Thyroid gland (tissue), 4 donors: ENCODE results near the gene SOWAHA. TPM values are rescaled to one million over a fixed set of nuclear protein-coding genes. Genes with fewer than 3 reads are reported as not detected.

Source experiments
- DNase-seq, 2 donors: peaks; one replicate each; pipeline ENCODE4 v3.0.0-alpha.2; 2019
- H3K27ac ChIP-seq, 3 donors: fragments of 200-600 bp; sonication (generic); 1 replicate in 2 of 3; 2 replicates in 1 of 3; pipeline ENCODE4 v1.5.1; 2016 to 2019; ENCODE audit warnings: mild to moderate bottlenecking in 1 of 3, moderate library complexity in 1 of 3
- H3K27me3 ChIP-seq: fragments of 200-600 bp; sonication (generic); one replicate; pipeline ENCODE4 v1.5.1; 2019
- H3K36me3 ChIP-seq, 2 donors: fragments of 200-600 bp; sonication (generic); one replicate each; pipeline ENCODE4 v1.5.1; 2016 to 2019
- H3K4me1 ChIP-seq, 2 donors: fragments of 200-600 bp; sonication (generic); one replicate each; pipeline ENCODE4 v1.5.1; 2017 to 2019
- H3K4me3 ChIP-seq, 3 donors: fragments of 200-600 bp; sonication (generic); replicated peaks in 1 of 3; 1 replicate in 2 of 3; 2 replicates in 1 of 3; pipeline ENCODE4 v1.5.1; 2016; ENCODE audit warnings: mild to moderate bottlenecking in 1 of 3
- H3K9me3 ChIP-seq: fragments of 200-600 bp; sonication (generic); one replicate; pipeline ENCODE4 v1.5.1; 2017
- CTCF ChIP-seq, 6 experiments: fragments of 200-600 bp in 3 of 6; fragments of 450-650 bp in 3 of 6; sonication (generic) in 3 of 6; IDR thresholded peaks; one replicate each; pipeline ENCODE4 v1.5.1; 2016 to 2019; ENCODE audit warnings: antibody characterized with exemption in 6 of 6, mild to moderate bottlenecking in 2 of 6, inconsistent platforms in 1 of 6, moderate library complexity in 1 of 6
- POLR2A ChIP-seq, 2 donors: fragments of 450-650 bp; IDR thresholded peaks; one replicate each; pipeline ENCODE4 v1.6.1; 2017; ENCODE audit warnings: antibody characterized with exemption in 2 of 2, mild to moderate bottlenecking in 2 of 2, moderate library complexity in 1 of 2
- WGBS, 2 donors: methylation state at CpG; one replicate each; pipeline ENCODE4 v1.1.5; 2017; 5-methylcytosine and 5-hydroxymethylcytosine counted together
- intact Hi-C: fragments of 100-400 bp; cut with DNase I; formaldehyde crosslinking; loops from one replicate; pipeline ENCODE4 v1.15.1; 2023
- total RNA-seq, 4 donors: library from RNA; depleted of rRNA; stranded (reverse); fragments of >200 nt; gene quantifications; one replicate each; pipeline ENCODE4 v1.2.3, GENCODE V29; 2016

Gene SOWAHA
- total RNA-seq, 4 donors from 2014 or later = 3.7 to 9.3 (median 4.6) TPM

- peak; percentile 57 to 60 for DNase-seq
- intact Hi-C loops = no loop called here
- H3K36me3 ChIP-seq = no peaks in the 10 kb centered on the region
- no peaks in the 10 kb centered on the region for H3K9me3 ChIP-seq
- peaks cover 6 to 10% of the 10 kb centered on the region in 2 donors for H3K4me1 ChIP-seq
- no peaks in the 10 kb centered on the region for H3K27me3 ChIP-seq
- peak overlapping the region in 2 of 3 donors; percentile 36 to 38 for H3K27ac ChIP-seq
- WGBS, 2 donors = 5 to 9% methylated on average over 8 to 20 of the region's 110 CpGs
- no peak for TF ChIP-seq POLR2A (IDR thresholded peaks at IDR 0.05)
- peak in 2 of 6 experiments; percentile 6 to 15 for TF ChIP-seq CTCF (IDR thresholded peaks at IDR 0.05)
- H3K4me3 ChIP-seq = peak overlapping the region in 2 of 3 donors; percentile 30 to 52
Observed at GRCh38 chr5:132813599-132814502, 749 bp downstream of the SOWAHA start.

GRCh38 chr5:132814503-132815294 lies 1.6 kb downstream of the SOWAHA start:
- no peaks in the 10 kb centered on the region for H3K27me3 ChIP-seq
- no peaks in the 10 kb centered on the region for H3K9me3 ChIP-seq
- TF ChIP-seq CTCF (IDR thresholded peaks at IDR 0.05) (no peak), POLR2A (IDR thresholded peaks at IDR 0.05) (no peak)
- H3K36me3 ChIP-seq = no peaks in the 10 kb centered on the region
- H3K4me3 ChIP-seq = peak overlapping the region in 1 of 3 donors; percentile 52
- DNase-seq = no peak
- intact Hi-C loops = no loop called here
- H3K27ac ChIP-seq = no peak overlapping the region
- WGBS, 2 donors = 71 to 94% methylated on average over 12 to 42 of the region's 81 CpGs
- H3K4me1 ChIP-seq = peaks cover 6 to 10% of the 10 kb centered on the region in 2 donors

- Histone ChIP-seq H3K4me1 (peaks cover 6 to 13% of the 10 kb centered on the region in 2 donors), H3K27ac (no peak overlapping the region), H3K4me3 (no peak overlapping the region), H3K27me3 (no peaks in the 10 kb centered on the region), H3K9me3 (no peaks in the 10 kb centered on the region), H3K36me3 (no peaks in the 10 kb centered on the region)
- intact Hi-C loops = no loop called here
- WGBS, 2 donors = 95 to 96% methylated on average over 1 of the region's 1 CpG
- DNase-seq = no peak
- TF ChIP-seq CTCF (IDR thresholded peaks at IDR 0.05) (no peak), POLR2A (IDR thresholded peaks at IDR 0.05) (no peak)
Observed at GRCh38 chr5:132815454-132815853, 2.4 kb downstream of the SOWAHA start.

DNA sequence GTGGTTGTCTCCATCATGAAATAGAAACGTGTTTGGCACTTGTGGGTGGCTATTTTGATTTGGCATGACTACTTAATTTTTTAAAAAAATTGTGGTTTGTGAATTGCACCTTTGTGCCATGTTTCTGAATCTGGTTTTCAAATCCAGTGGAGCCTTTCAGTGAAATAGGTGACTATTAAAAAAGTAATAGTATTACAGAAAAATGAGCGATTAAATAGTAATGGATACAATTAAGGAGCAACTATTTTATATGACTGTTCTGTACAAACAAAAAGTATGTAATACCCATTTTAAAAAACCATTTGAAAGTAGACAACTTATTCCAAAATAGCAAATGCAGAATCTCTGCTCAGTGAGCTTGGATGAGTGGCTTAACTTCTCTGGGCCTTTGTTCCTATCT lies 3.0 kb downstream of the SOWAHA start:
- TF ChIP-seq POLR2A (IDR thresholded peaks at IDR 0.05) (no peak), CTCF (IDR thresholded peaks at IDR 0.05) (no peak)
- 88 to 92% methylated on average over 2 of the region's 2 CpGs for WGBS, 2 donors
- intact Hi-C loops = no loop called here
- Histone ChIP-seq H3K4me1 (peaks cover 6 to 13% of the 10 kb centered on the region in 2 donors), H3K4me3 (no peak overlapping the region), H3K27ac (no peak overlapping the region), H3K9me3 (no peaks in the 10 kb centered on the region), H3K27me3 (no peaks in the 10 kb centered on the region), H3K36me3 (no peaks in the 10 kb centered on the region)
- DNase-seq = no peak
